PC-9 (cell line): ENCODE data around the gene KIF5B. TPM values are rescaled to one million over a fixed set of nuclear protein-coding genes. Genes with fewer than 3 reads are reported as not detected.
"Not testable (repeated sequence)": the region's sequence is repeated elsewhere in the genome, so short reads cannot be mapped to it uniquely, and the experiment has no call there.

Experiments
- BruUV-seq: library from RNA; stranded (reverse); fragments of 400-500 nt; replicated peaks from 2 replicates; lab custom pipeline; 2021; lab: Mats Ljungman, UMichigan
- CTCF ChIA-PET: fragments of 300-600 bp; sonication (Branson Sonifier 250); formaldehyde crosslinking; loops from one replicate; lab custom pipeline; 2022; ENCODE audit warnings: antibody characterized with exemption; lab: Charles Lee
- POLR2A ChIA-PET: fragments of 300-600 bp; sonication (Branson Sonifier 250); formaldehyde crosslinking; loops from one replicate; lab custom pipeline; 2022; ENCODE audit warnings: antibody characterized with exemption; ENCODE audit not compliant: unreplicated experiment; lab: Charles Lee
- DNase-seq, 2 experiments: peaks; one replicate each; pipeline versions ENCODE4 v3.0.0 to v3.0.0-alpha.2; 2015 to 2022; ENCODE audit warnings: mixed read lengths in 1 of 2
- H2AFZ ChIP-seq: fragments of 200-600 bp; sonication (generic); 2 replicates; pipeline ENCODE4 v1.8.1; 2017; ENCODE audit warnings: antibody characterized with exemption
- H3F3A ChIP-seq: fragments of 200-600 bp; sonication (generic); 2 replicates; pipeline ENCODE4 v1.8.1; 2017; ENCODE audit warnings: antibody characterized with exemption, mild to moderate bottlenecking, low read depth; ENCODE audit not compliant: insufficient read depth
- H3K27ac ChIP-seq: fragments of 200-600 bp; sonication (generic); 2 replicates; pipeline ENCODE4 v1.6.1; 2016; ENCODE audit warnings: mixed run types
- H3K27me3 ChIP-seq: fragments of 200-600 bp; sonication (generic); 2 replicates; pipeline ENCODE4 v1.6.1; 2016; ENCODE audit warnings: low read depth, mixed run types; ENCODE audit not compliant: insufficient read depth
- H3K36me3 ChIP-seq: fragments of 200-600 bp; sonication (generic); 2 replicates; pipeline ENCODE4 v1.6.1; 2016; ENCODE audit warnings: low read depth, mixed run types
- H3K4me1 ChIP-seq: fragments of 200-600 bp; sonication (generic); replicated peaks from 2 replicates; pipeline ENCODE4 v1.6.1; 2016; ENCODE audit warnings: mixed run types; ENCODE audit not compliant: insufficient read depth
- H3K4me2 ChIP-seq: fragments of 200-600 bp; sonication (generic); 2 replicates; pipeline ENCODE4 v1.6.1; 2017; ENCODE audit warnings: mixed run types
- H3K4me3 ChIP-seq: fragments of 200-600 bp; sonication (generic); 2 replicates; pipeline ENCODE4 v1.6.1; 2016; ENCODE audit warnings: mixed run types
- H3K79me2 ChIP-seq: fragments of 200-600 bp; sonication (generic); 2 replicates; pipeline ENCODE4 v1.6.1; 2017; ENCODE audit warnings: low read depth, mixed run types
- H3K9me2 ChIP-seq: fragments of 200-600 bp; sonication (generic); 2 replicates; pipeline ENCODE4 v1.8.1; 2017; ENCODE audit warnings: mild to moderate bottlenecking; ENCODE audit not compliant: insufficient read depth
- H3K9me3 ChIP-seq: fragments of 200-600 bp; sonication (generic); 2 replicates; pipeline ENCODE4 v1.8.1; 2016; ENCODE audit warnings: low read depth; ENCODE audit not compliant: insufficient read depth
- H4K20me1 ChIP-seq: fragments of 200-600 bp; sonication (generic); 2 replicates; pipeline ENCODE4 v1.8.1; 2017; ENCODE audit not compliant: insufficient read depth
- CTCF ChIP-seq: fragments of 200-600 bp; sonication (generic); conservative IDR thresholded peaks from 2 replicates; pipeline ENCODE4 v1.6.1; 2017; ENCODE audit warnings: mixed run types, antibody characterized with exemption, mild to moderate bottlenecking, moderate library complexity
- EZH2 ChIP-seq: fragments of 200-600 bp; sonication (generic); IDR thresholded peaks from 2 replicates; pipeline ENCODE4 v1.8.0; 2017; ENCODE audit warnings: antibody characterized with exemption, low read depth
- intact Hi-C: fragments of 100-400 bp; cut with micrococcal nuclease; formaldehyde crosslinking; loops from one replicate; pipeline ENCODE4 v1.10.0; 2022; ENCODE audit not compliant: unreplicated experiment
- total RNA-seq: library from RNA; stranded (reverse); gene quantifications from 2 replicates; pipeline ENCODE4 v1.2.3, GENCODE V29; 2021

The KIF5B gene
- total RNA-seq, 1 experiment from 2014 or later, result 76.9 TPM

GRCh38 chr10:31972519-31973041, 83.6 kb downstream of the KIF5B start:
- no peaks in the 10 kb centered on the region for H3K9me2 ChIP-seq
- ChIA-PET POLR2A (no interaction called here), CTCF (no interaction called here)
- H3K36me3 ChIP-seq, result no peaks in the 10 kb centered on the region
- TF ChIP-seq CTCF (no peak), EZH2 (no peak)
- intact Hi-C loops, result no loop called here
- no peak overlapping the region for H3K4me2 ChIP-seq
- no peaks in the 10 kb centered on the region for H4K20me1 ChIP-seq
- 0 out of 2 replicates have a peak, but pooled peaks cover 2% of the 10 kb centered on the region for H3F3A ChIP-seq
- no peaks in the 10 kb centered on the region for H3K27me3 ChIP-seq
- H3K79me2 ChIP-seq, result no peaks in the 10 kb centered on the region
- H3K27ac ChIP-seq, result no peak overlapping the region
- H3K4me3 ChIP-seq, result no peak overlapping the region
- H3K4me1 ChIP-seq, result peaks cover 6% of the 10 kb centered on the region
- no TSS peak for BruUV-seq
- H2AFZ ChIP-seq, result no peak overlapping the region
- no peaks in the 10 kb centered on the region for H3K9me3 ChIP-seq
- DNase-seq, result no peak

DNA sequence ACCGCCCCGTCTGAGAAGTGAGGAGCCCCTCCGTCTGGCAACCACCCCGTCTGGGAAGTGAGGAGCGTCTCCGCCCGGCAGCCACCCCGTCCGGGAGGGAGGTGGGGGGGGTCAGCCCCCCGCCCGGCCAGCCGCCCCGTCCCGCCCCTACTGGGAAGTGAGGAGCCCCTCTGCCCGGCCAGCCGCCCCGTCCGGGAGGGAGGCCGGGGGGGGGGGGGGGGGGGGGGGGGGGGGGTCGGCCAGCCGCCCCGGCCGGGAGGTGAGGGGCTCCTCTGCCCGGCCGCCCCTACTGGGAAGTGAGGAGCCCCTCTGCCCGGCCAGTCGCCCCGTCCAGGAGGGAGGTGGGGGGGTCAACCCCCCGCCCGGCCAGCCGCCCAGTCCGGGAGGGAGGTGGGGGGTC, 86.4 kb downstream of the KIF5B start:
- BruUV-seq, H3K27me3 ChIP-seq, H3K36me3 ChIP-seq, H3K4me2 ChIP-seq, H3F3A ChIP-seq, POLR2A ChIA-PET, H3K27ac ChIP-seq, H3K9me2 ChIP-seq, H3K79me2 ChIP-seq, H3K9me3 ChIP-seq, H2AFZ ChIP-seq, DNase-seq, H4K20me1 ChIP-seq, H3K4me3 ChIP-seq, intact Hi-C loops, H3K4me1 ChIP-seq, CTCF ChIA-PET: not testable (repeated sequence)

DNA sequence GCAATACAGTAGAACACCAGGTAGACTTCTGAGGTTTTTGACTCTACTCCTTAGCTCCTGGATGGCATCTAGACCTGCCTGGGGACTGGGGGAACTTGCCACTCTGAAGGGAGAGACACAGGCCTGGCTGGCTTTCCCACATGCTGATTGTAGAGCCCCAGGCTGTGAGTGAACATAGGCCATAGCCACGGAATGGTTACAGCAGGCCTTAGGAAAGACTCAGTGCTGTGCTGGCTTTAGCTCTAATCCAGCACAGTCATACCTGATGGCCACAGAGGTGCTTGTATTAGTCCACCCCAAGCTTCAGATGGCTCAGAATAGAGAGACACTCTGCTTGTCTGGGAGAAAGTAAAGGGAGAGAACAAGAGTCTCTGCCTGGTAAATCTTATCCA, 92.6 kb downstream of the KIF5B start:
- no peak for TF ChIP-seq EZH2
- no peak for TF ChIP-seq CTCF
- Histone ChIP-seq H3K27ac (peak overlapping the region; percentile 88), H3K9me2 (no peaks in the 10 kb centered on the region), H3K4me3 (peak overlapping the region; percentile 32; the same call in 1 of the 2 replicates), H2AFZ (no peak overlapping the region; the same call in 1 of the 2 replicates), H3K79me2 (no peaks in the 10 kb centered on the region), H3K4me2 (peak overlapping the region; percentile 75), H3K27me3 (no peaks in the 10 kb centered on the region), H3K36me3 (no peaks in the 10 kb centered on the region), H3K4me1 (peaks cover 65% of the 10 kb centered on the region), H3K9me3 (no peaks in the 10 kb centered on the region), H3F3A (peaks cover 41% of the 10 kb centered on the region), H4K20me1 (no peaks in the 10 kb centered on the region)
- DNase-seq, result peak in 1 of 2 experiments; percentile 55
- intact Hi-C loops, result loop anchor here (5.0 kb wide), 1 partner anchor 36 kb away; the partner anchor contains the start of gene ARHGAP12
- ChIA-PET CTCF (no interaction called here), POLR2A (interaction anchor here (0.6 kb wide), 1 partner anchor 50 kb away, joined by 5 read pairs; no protein-coding TSS in a partner anchor)
- BruUV-seq, result no TSS peak
